Skin of body (tissue), 2 donors: ENCODE results near the gene LRP1B. TPM values are rescaled to one million over a fixed set of nuclear protein-coding genes. Genes with fewer than 3 reads are reported as not detected.

ENCODE experiments used
- DNase-seq: peaks from one replicate; lab custom pipeline; 2025; lab: John Stamatoyannopoulos, UW
- total RNA-seq: library from RNA; depleted of rRNA; stranded (reverse); fragments of >200 nt; gene quantifications from one replicate; pipeline ENCODE4 v1.2.3, GENCODE V29; 2014

Gene LRP1B
- total RNA-seq, 1 donor from 2014 or later: 1.7 TPM

DNA sequence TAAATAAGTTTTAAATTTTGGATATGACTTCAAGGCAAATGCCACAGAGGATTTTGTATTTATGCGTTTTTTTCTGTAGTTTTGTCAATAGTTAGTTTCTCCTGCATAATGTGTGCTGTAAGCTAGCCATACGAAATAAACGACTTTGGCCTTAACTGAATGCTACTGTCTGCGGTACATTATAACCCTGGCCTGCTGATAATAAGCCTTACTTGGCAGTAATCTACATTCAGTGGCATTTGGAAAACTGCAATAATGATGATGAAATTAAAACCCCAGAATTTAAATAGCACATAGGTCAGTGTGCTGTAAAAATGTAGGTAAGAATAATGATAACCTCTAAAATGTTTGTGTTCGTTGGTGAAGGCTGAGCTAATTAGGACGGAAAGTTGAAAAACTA lies 88.8 kb downstream of the LRP1B start:
- DNase-seq: no peak

GRCh38 chr2:142041105-142041504 lies 89.7 kb downstream of the LRP1B start:
- DNase-seq: no peak

GRCh38 chr2:142040556-142040955 lies 90.3 kb downstream of the LRP1B start:
- no peak for DNase-seq

- no peak for DNase-seq
These were observed 92.0 kb downstream of the LRP1B start for GRCh38 chr2:142038826-142039225.

GRCh38 chr2:142037744-142038143 lies 93.1 kb downstream of the LRP1B start:
- peak; percentile 9 for DNase-seq

- DNase-seq: no peak
These were observed 93.8 kb downstream of the LRP1B start for GRCh38 chr2:142037066-142037465.

DNA sequence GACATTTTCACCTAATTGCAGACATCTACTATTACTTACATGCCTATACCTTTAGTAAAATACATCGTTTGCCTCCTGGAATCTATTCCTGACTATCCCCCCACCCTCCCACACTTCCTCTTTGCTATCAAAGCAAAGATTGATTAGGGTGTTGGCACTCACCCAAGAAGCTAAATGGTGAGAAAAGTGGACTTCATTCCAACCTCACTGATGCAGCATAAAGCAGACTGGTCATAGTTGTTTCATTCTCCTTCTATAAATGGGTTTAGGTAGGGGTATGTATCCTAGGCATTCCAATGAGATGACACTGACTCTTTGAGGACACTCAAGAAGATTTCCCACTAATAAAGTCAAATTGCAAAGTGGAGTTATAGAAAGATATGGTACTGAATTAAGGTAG lies 97.4 kb downstream of the LRP1B start:
- DNase-seq: no peak

- peak; percentile 17 for DNase-seq
These were observed 99.2 kb downstream of the LRP1B start for GRCh38 chr2:142031656-142032055.

GRCh38 chr2:142030735-142031134 lies 100.1 kb downstream of the LRP1B start:
- DNase-seq: no peak

DNA sequence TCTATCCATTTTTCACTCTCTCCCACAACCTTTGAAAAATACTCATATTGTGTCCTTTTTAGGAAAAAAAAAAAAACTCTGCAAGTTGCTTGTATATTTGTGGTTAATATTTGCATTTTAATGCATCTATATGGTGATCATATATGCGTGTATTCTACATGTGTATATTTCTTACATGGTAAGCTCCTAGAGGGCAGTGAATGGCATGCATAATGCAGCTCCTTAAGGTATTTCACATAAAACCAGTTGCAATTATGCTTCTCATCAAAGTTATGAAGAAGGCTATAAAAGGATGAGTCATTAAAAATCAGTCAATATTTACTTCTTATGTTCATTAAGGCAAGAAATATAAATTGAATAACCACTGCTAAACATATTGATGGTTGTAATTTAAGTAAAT lies 100.8 kb downstream of the LRP1B start:
- DNase-seq: no peak

DNA sequence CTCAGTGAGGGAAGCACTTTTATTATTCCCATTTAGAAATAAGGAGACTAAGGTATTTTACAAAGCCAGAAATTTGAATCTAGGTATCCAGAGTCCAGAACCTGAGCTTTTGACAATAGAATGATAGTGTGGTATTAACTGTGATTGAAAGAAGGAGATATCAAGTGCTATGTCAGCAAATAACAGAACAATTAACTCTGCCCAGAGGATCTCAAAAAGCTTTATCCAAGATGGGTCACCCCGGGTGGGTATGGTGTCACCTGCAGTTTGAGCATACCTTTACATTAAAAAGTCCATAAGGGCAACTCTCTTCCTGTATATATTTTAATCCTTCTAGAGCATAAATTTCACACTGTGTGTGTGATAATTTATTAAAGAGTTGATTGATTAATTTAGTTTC lies 105.4 kb downstream of the LRP1B start:
- DNase-seq: no peak

- DNase-seq: no peak
These were observed 110.4 kb downstream of the LRP1B start for GRCh38 chr2:142020368-142020767.

GRCh38 chr2:142014536-142014935 lies 116.3 kb downstream of the LRP1B start:
- DNase-seq: no peak

DNA sequence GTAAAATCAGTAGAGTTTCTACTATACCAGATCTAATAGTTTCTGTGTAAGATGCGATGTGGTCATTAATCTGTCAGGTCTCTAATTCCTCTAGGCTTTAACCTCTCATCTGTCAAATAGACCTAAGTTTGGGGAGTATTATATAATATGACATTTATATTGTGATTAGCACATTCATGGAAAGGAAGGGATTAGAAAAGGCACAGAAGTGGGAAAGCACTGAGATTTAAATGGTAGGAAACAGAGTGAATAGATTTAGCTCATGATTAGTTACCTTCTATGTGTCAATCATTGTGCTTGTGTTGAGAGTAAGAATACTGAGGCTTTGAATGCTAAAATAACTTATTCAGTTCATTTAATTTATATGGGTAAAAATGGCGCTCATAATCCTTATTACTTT lies 118.0 kb downstream of the LRP1B start:
- no peak for DNase-seq

DNA sequence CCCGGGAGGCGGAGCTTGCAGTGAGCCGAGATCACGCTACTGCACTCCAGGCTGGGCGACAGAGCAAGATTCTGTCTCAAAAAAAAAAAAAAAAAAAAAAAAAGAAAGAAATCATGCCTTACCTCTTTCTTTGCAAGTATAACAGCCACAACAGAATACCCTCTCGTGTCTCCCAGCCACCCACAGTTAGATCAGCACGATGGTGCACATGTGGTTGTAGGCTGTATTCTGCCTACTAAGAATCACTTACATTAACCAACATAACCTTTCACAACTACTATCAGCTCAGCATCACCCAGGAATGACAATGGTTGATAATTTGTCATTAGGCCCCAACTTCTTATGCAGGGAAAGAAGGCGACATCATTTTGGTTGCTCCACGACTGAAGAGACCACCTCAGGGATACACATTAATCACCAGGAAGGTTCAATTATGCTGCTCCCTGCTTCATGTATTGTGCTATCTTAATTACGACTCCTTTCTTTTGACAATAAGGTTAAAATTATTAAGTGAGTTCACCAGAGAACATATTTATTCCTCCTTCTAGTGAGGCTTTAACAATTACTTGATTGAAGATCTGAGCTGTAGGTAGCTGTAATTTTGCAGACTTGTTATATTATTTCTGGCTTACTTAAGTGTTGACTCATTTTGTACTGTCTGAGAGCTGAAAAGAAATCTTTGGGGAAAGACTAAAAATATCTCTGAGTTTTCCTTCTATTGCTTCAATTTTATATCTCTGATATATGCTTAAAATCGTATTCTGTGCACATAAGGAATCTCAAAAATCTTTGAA lies 120.1 kb downstream of the LRP1B start:
- no peak for DNase-seq

DNA sequence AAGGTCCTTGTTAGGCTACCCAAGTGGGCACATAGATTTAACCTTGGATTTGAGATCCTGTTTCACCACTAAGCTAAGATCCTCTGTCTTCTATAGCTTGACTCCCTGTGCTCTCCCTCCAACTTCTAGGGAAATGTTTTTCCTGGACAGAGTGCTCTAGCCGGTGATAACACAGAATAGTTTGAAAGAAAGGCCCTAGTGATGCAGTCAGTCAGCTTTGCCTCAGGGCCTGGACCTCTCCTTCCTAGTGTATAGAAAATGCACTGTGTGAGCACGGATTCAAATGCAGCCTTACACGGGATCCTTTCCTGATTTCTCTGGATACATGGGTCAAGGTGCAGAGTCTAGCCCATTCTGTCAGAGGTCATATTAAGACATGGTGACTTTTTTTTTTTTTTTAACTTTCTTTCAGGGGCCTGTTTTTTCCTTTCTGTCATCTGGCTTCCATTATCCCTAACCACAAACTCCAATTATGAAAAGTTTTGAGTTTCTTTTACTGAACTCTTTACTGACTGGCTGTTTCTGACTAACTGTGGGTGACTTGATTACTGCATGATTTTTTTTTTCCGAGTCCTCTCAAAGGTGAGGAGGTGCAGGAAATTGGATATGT lies 122.6 kb downstream of the LRP1B start:
- DNase-seq: no peak

GRCh38 chr2:141994066-141994465 lies 136.8 kb downstream of the LRP1B start:
- no peak for DNase-seq

DNA sequence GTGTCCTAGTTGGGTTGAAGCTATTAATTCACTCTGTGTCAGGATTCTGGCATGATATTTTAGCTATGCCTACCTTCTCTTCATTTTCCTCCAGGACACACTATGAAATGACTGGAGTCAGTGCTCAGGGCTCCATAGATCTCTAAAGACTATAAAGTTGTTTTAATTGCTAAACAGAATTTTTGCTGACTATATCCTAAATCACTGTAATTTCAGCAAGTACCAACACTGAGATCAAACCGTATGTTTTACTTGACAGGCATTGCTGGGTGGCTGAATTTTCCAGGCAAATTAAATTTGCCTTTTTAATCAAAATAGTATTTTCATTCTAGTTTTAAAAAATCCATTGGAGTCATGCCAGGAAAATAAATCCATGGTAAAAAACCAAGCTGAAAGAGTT lies 138.1 kb downstream of the LRP1B start:
- no peak for DNase-seq

DNA sequence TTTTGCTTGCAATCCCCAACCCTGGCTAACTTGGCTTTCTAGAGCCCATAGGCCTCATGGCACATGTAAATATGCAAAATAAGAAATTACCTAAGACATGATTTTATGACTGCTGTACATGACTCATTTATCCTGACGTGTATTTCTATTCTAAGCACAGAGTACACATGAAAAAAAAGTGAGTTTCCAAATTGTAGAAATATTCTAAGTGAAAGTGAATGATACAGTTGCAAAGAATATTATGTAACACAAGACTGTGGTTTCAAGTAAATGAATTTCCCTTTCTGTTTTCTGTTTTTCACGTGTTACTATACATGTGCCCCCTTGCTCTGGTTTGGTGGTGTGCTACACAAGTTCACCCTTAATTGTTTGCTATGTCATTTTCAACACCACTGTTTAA lies 162.4 kb downstream of the LRP1B start:
- DNase-seq: no peak

- no peak for DNase-seq
These were observed 162.8 kb downstream of the LRP1B start for GRCh38 chr2:141967980-141968379.

DNA sequence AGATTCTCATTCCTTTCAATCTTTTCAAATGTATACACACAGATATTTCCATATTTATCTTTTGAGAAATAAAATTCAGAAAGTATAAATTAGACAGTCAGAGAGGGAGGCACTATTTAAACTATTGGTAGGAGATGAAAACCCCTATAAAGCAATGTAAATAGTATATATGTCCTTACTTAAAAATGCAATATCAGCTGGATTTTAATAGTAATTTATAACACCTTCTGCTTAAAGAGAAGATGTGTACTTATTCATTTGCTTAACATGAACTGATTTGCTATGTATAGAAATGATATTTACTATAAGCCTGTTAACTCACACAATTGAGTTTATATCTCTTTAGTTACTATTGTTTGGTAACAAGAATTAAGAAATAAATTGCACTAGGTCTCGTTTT lies 163.3 kb downstream of the LRP1B start:
- DNase-seq: no peak

- DNase-seq: no peak
These were observed 170.9 kb downstream of the LRP1B start for GRCh38 chr2:141959941-141960340.

GRCh38 chr2:141959016-141959415 lies 171.8 kb downstream of the LRP1B start:
- no peak for DNase-seq
